Activated T-helper 2 cell treated with anti-CD3 and anti-CD28 coated beads, Interferon-gamma antibody, Interleukin-2, Interleukin-4, amounts not matched to agents 10 μg/mL and 5 μg/mL and 100 μg/mL, durations not matched to agents 14 hours and 24 hours and 36 hours (primary cell): ENCODE results near the gene EMP3. TPM values are rescaled to one million over a fixed set of nuclear protein-coding genes. Genes with fewer than 3 reads are reported as not detected.

Experiments
- DNase-seq: peaks from one replicate; pipeline ENCODE4 v3.0.0; 2021; ENCODE audit warnings: low spot score
- H3K27ac Mint-ChIP-seq: one replicate; pipeline ENCODE4 v1.8.0; 2021; ENCODE audit warnings: mixed read lengths
- H3K27me3 Mint-ChIP-seq: one replicate; pipeline ENCODE4 v1.8.0; 2021; ENCODE audit warnings: low read depth, mixed read lengths
- H3K36me3 Mint-ChIP-seq: one replicate; pipeline ENCODE4 v1.8.0; 2021; ENCODE audit warnings: low read depth, mixed read lengths
- H3K4me1 Mint-ChIP-seq: one replicate; pipeline ENCODE4 v1.8.0; 2021; ENCODE audit warnings: low read depth, mixed read lengths
- H3K4me3 Mint-ChIP-seq: one replicate; pipeline ENCODE4 v1.8.0; 2021; ENCODE audit warnings: low read depth, mild to moderate bottlenecking, moderate library complexity, mixed read lengths
- H3K9me3 Mint-ChIP-seq: one replicate; pipeline ENCODE4 v1.8.0; 2021; ENCODE audit warnings: mixed read lengths
- intact Hi-C: fragments of 100-400 bp; cut with micrococcal nuclease; formaldehyde crosslinking; loops from one replicate; pipeline ENCODE4 v1.15.1; 2023
- total RNA-seq: library from RNA; stranded (reverse); gene quantifications from 2 replicates; pipeline ENCODE4 v1.2.3, GENCODE V29; 2022

EMP3 gene
- total RNA-seq, 1 donor from 2014 or later, result 329 TPM

GRCh38 chr19:48341515-48342413 is 16.4 kb downstream of the EMP3 start:
- H3K27ac Mint-ChIP-seq, result no peak overlapping the region
- no peak overlapping the region for H3K4me3 Mint-ChIP-seq
- H3K9me3 Mint-ChIP-seq, result no peaks in the 10 kb centered on the region
- intact Hi-C loops, result no loop called here
- H3K36me3 Mint-ChIP-seq, result peaks cover 4% of the 10 kb centered on the region
- no peak for DNase-seq
- no peaks in the 10 kb centered on the region for H3K27me3 Mint-ChIP-seq
- no peaks in the 10 kb centered on the region for H3K4me1 Mint-ChIP-seq

- no peak for DNase-seq
- H3K27ac Mint-ChIP-seq, result no peak overlapping the region
- no peaks in the 10 kb centered on the region for H3K4me1 Mint-ChIP-seq
- H3K27me3 Mint-ChIP-seq, result no peaks in the 10 kb centered on the region
- intact Hi-C loops, result no loop called here
- H3K4me3 Mint-ChIP-seq, result no peak overlapping the region
- H3K9me3 Mint-ChIP-seq, result no peaks in the 10 kb centered on the region
- H3K36me3 Mint-ChIP-seq, result peaks cover 4% of the 10 kb centered on the region
These were observed 17.0 kb downstream of the EMP3 start for GRCh38 chr19:48342414-48342738.

GRCh38 chr19:48342841-48343540 is 17.6 kb downstream of the EMP3 start:
- intact Hi-C loops, result no loop called here
- no peak overlapping the region for H3K27ac Mint-ChIP-seq
- H3K4me1 Mint-ChIP-seq, result no peaks in the 10 kb centered on the region
- H3K36me3 Mint-ChIP-seq, result peaks cover 4% of the 10 kb centered on the region
- no peaks in the 10 kb centered on the region for H3K27me3 Mint-ChIP-seq
- H3K4me3 Mint-ChIP-seq, result no peak overlapping the region
- no peak for DNase-seq
- H3K9me3 Mint-ChIP-seq, result no peaks in the 10 kb centered on the region

GRCh38 chr19:48344892-48345291 is 19.5 kb downstream of the EMP3 start:
- no peaks in the 10 kb centered on the region for H3K9me3 Mint-ChIP-seq

GRCh38 chr19:48346191-48346590 is 20.8 kb downstream of the EMP3 start:
- intact Hi-C loops, result no loop called here
- H3K36me3 Mint-ChIP-seq, result peaks cover 4% of the 10 kb centered on the region
- H3K9me3 Mint-ChIP-seq, result no peaks in the 10 kb centered on the region
- no peak overlapping the region for H3K4me3 Mint-ChIP-seq
- H3K27ac Mint-ChIP-seq, result no peak overlapping the region
- DNase-seq, result no peak
- no peaks in the 10 kb centered on the region for H3K27me3 Mint-ChIP-seq
- no peaks in the 10 kb centered on the region for H3K4me1 Mint-ChIP-seq

More at GRCh38 chr19:48344892-48345291, 19.5 kb downstream of the EMP3 start:
- DNase-seq, result no peak
- intact Hi-C loops, result no loop called here
- Mint-ChIP-seq H3K36me3 (peaks cover 4% of the 10 kb centered on the region), H3K27me3 (no peaks in the 10 kb centered on the region), H3K4me1 (no peaks in the 10 kb centered on the region), H3K4me3 (no peak overlapping the region), H3K27ac (no peak overlapping the region)

GRCh38 chr19:48348045-48348444 is 22.7 kb downstream of the EMP3 start:
- DNase-seq, result no peak
- intact Hi-C loops, result no loop called here
- Mint-ChIP-seq H3K9me3 (no peaks in the 10 kb centered on the region), H3K36me3 (peaks cover 4% of the 10 kb centered on the region), H3K27ac (no peak overlapping the region), H3K4me1 (no peaks in the 10 kb centered on the region), H3K4me3 (no peak overlapping the region), H3K27me3 (no peaks in the 10 kb centered on the region)

- H3K4me1 Mint-ChIP-seq, result no peaks in the 10 kb centered on the region
- H3K27me3 Mint-ChIP-seq, result no peaks in the 10 kb centered on the region
- H3K27ac Mint-ChIP-seq, result no peak overlapping the region
- no peaks in the 10 kb centered on the region for H3K9me3 Mint-ChIP-seq
- intact Hi-C loops, result no loop called here
- no peak overlapping the region for H3K4me3 Mint-ChIP-seq
- no peaks in the 10 kb centered on the region for H3K36me3 Mint-ChIP-seq
- DNase-seq, result no peak
These were observed 23.4 kb downstream of the EMP3 start for GRCh38 chr19:48348737-48349136.

GRCh38 chr19:48350856-48351255 is 25.5 kb downstream of the EMP3 start:
- Mint-ChIP-seq H3K36me3 (no peaks in the 10 kb centered on the region), H3K4me1 (no peaks in the 10 kb centered on the region), H3K27me3 (no peaks in the 10 kb centered on the region), H3K4me3 (no peak overlapping the region), H3K9me3 (no peaks in the 10 kb centered on the region), H3K27ac (no peak overlapping the region)
- intact Hi-C loops, result no loop called here
- no peak for DNase-seq

GRCh38 chr19:48351341-48351752 is 26.0 kb downstream of the EMP3 start:
- no peak overlapping the region for H3K27ac Mint-ChIP-seq
- no peak overlapping the region for H3K4me3 Mint-ChIP-seq
- H3K36me3 Mint-ChIP-seq, result no peaks in the 10 kb centered on the region
- peak; percentile 70 for DNase-seq
- intact Hi-C loops, result no loop called here
- H3K27me3 Mint-ChIP-seq, result no peaks in the 10 kb centered on the region
- no peaks in the 10 kb centered on the region for H3K9me3 Mint-ChIP-seq
- H3K4me1 Mint-ChIP-seq, result no peaks in the 10 kb centered on the region

- no peaks in the 10 kb centered on the region for H3K4me1 Mint-ChIP-seq
- H3K9me3 Mint-ChIP-seq, result no peaks in the 10 kb centered on the region
- no peak overlapping the region for H3K27ac Mint-ChIP-seq
- no peak overlapping the region for H3K4me3 Mint-ChIP-seq
- H3K36me3 Mint-ChIP-seq, result no peaks in the 10 kb centered on the region
- intact Hi-C loops, result no loop called here
- no peaks in the 10 kb centered on the region for H3K27me3 Mint-ChIP-seq
- DNase-seq, result no peak
These were observed 28.3 kb downstream of the EMP3 start for GRCh38 chr19:48353677-48354076.

GRCh38 chr19:48354332-48354992 is 29.1 kb downstream of the EMP3 start:
- DNase-seq, result no peak
- intact Hi-C loops, result no loop called here
- Mint-ChIP-seq H3K4me1 (no peaks in the 10 kb centered on the region), H3K27ac (no peak overlapping the region), H3K36me3 (no peaks in the 10 kb centered on the region), H3K9me3 (no peaks in the 10 kb centered on the region), H3K27me3 (no peaks in the 10 kb centered on the region), H3K4me3 (no peak overlapping the region)

GRCh38 chr19:48355365-48355954 is 30.1 kb downstream of the EMP3 start:
- no peaks in the 10 kb centered on the region for H3K27me3 Mint-ChIP-seq
- H3K27ac Mint-ChIP-seq, result no peak overlapping the region
- H3K9me3 Mint-ChIP-seq, result no peaks in the 10 kb centered on the region
- peaks cover 3% of the 10 kb centered on the region for H3K36me3 Mint-ChIP-seq
- H3K4me1 Mint-ChIP-seq, result no peaks in the 10 kb centered on the region
- no peak overlapping the region for H3K4me3 Mint-ChIP-seq
- intact Hi-C loops, result no loop called here
- no peak for DNase-seq
